ENCODE measurements around the gene CDH24.

Gene CDH24

GRCh38 chr14:23056956-23057756 is at the start of gene CDH24:
Gene CDH24 (minus strand): TSS chr14:23057520. CDS start chr14:23055733, 1,787 bp downstream.
- TF ChIP-seq MAX (IDR thresholded peaks at IDR 0.05; ENCODE audit: low read depth, low read length): no peak
- TF ChIP-seq POLR2A (IDR thresholded peaks at IDR 0.05; ENCODE audit: extremely low read depth, insufficient read length): no peak
- peak; percentile 84 for DNase-seq (ENCODE audit: low read depth)
- peak within 1 kb of the TSS; percentile 57 for H3K4me3 ChIP-seq (ENCODE audit: low read depth, low read length)

GRCh38 chr14:23106747-23107045 is 49.4 kb upstream of the CDH24 start:
- no peak overlapping the region for H3K4me3 ChIP-seq (ENCODE audit: low read depth, low read length)

GRCh38 chr14:23105348-23105824 is 48.1 kb upstream of the CDH24 start:
- TF ChIP-seq MYC (IDR thresholded peaks at IDR 0.05; ENCODE audit: low read depth, low read length) (no peak), MAX (IDR thresholded peaks at IDR 0.05; ENCODE audit: low read depth, low read length) (no peak), CTCF (IDR thresholded peaks at IDR 0.05; ENCODE audit: low read depth, low read length) (no peak), POLR2A (IDR thresholded peaks at IDR 0.05; ENCODE audit: extremely low read depth, insufficient read length) (no peak)
- no peak overlapping the region for H3K4me3 ChIP-seq (ENCODE audit: low read depth, low read length)
- DNase-seq (ENCODE audit: low read depth): no peak

More at GRCh38 chr14:23106747-23107045, 49.4 kb upstream of the CDH24 start:
- no peak for DNase-seq (ENCODE audit: low read depth)
- TF ChIP-seq POLR2A (IDR thresholded peaks at IDR 0.05; ENCODE audit: extremely low read depth, insufficient read length): no peak
- no peak for TF ChIP-seq MYC (IDR thresholded peaks at IDR 0.05; ENCODE audit: low read depth, low read length)
- TF ChIP-seq CTCF (IDR thresholded peaks at IDR 0.05; ENCODE audit: low read depth, low read length): no peak
- TF ChIP-seq MAX (IDR thresholded peaks at IDR 0.05; ENCODE audit: low read depth, low read length): no peak

GRCh38 chr14:23104591-23105347 is 47.4 kb upstream of the CDH24 start, which contains the start of gene CIROP:
Gene CIROP (minus strand): TSS chr14:23104989. CDS start chr14:23104920, 69 bp downstream.
- H3K4me3 ChIP-seq (ENCODE audit: low read depth, low read length): no peak within 1 kb of the TSS
- TF ChIP-seq MYC (IDR thresholded peaks at IDR 0.05; ENCODE audit: low read depth, low read length) (no peak), POLR2A (IDR thresholded peaks at IDR 0.05; ENCODE audit: extremely low read depth, insufficient read length) (no peak), MAX (IDR thresholded peaks at IDR 0.05; ENCODE audit: low read depth, low read length) (no peak), CTCF (IDR thresholded peaks at IDR 0.05; ENCODE audit: low read depth, low read length) (no peak)
- no peak for DNase-seq (ENCODE audit: low read depth)

- no peak overlapping the region for H3K4me3 ChIP-seq (ENCODE audit: low read depth, low read length)
Observed at GRCh38 chr14:23104070-23104590, 46.8 kb upstream of the CDH24 start.

More at GRCh38 chr14:23104070-23104590, 46.8 kb upstream of the CDH24 start:
- TF ChIP-seq POLR2A (IDR thresholded peaks at IDR 0.05; ENCODE audit: extremely low read depth, insufficient read length): no peak
- TF ChIP-seq MYC (IDR thresholded peaks at IDR 0.05; ENCODE audit: low read depth, low read length): no peak
- TF ChIP-seq CTCF (IDR thresholded peaks at IDR 0.05; ENCODE audit: low read depth, low read length): no peak
- no peak for TF ChIP-seq MAX (IDR thresholded peaks at IDR 0.05; ENCODE audit: low read depth, low read length)
- no peak for DNase-seq (ENCODE audit: low read depth)
